ENCODE data around the gene TFEB. TPM values are rescaled to one million over a fixed set of nuclear protein-coding genes. Genes with fewer than 3 reads are reported as not detected.

TFEB gene
- total and polyA plus RNA-seq, 10 of the 15 experiments (the other 5 are each of a cell fraction or from before 2014, with no cell fraction given), result 0.84 to 108 (median 60.8) TPM

- TF ChIP-seq E2F4 (IDR thresholded peaks at IDR 0.05; ENCODE audit: low read depth, low read length) (no peak), NR2F1 (conservative IDR thresholded peaks at IDR 0.05) (no peak)
Measured at GRCh38 chr6:41673704-41674000, 61.8 kb downstream of the TFEB start (continued).

- Histone ChIP-seq H3K9ac (ENCODE audit: control insufficient read depth, insufficient read depth, low read length) (no peak overlapping the region), H3K4me1 (ENCODE audit: control insufficient read depth, insufficient read depth, low read length) (no peaks in the 10 kb centered on the region), H3K27me3 (replicated peaks in 1 of 2; ENCODE audit: control insufficient read depth in 2 of 2, insufficient read depth in 2 of 2, low read length in 1 of 2) (no peaks in the 10 kb centered on the region), H3K36me3 (ENCODE audit: control insufficient read depth in 2 of 2, insufficient read depth in 2 of 2, low read length in 1 of 2) (no peaks in the 10 kb centered on the region), H2AFZ (ENCODE audit: control insufficient read depth, low read depth, low read length) (no peak overlapping the region), H3K9me3 (replicated peaks; ENCODE audit: control insufficient read depth, insufficient read depth, low read length) (no peaks in the 10 kb centered on the region), H3K4me2 (ENCODE audit: control insufficient read depth, insufficient read depth) (no peak overlapping the region), H3K27ac (ENCODE audit: control insufficient read depth, insufficient read depth) (no peak overlapping the region), H3K79me2 (ENCODE audit: control insufficient read depth, insufficient read depth, low read length) (no peaks in the 10 kb centered on the region), H4K20me1 (ENCODE audit: control insufficient read depth, insufficient read depth) (0 out of 2 replicates have a peak, but pooled peaks cover 3% of the 10 kb centered on the region), H3K4me3 (no peak overlapping the region)
- ATAC-seq, result no peak
- ChIA-PET RAD21 (ENCODE audit: unreplicated experiment) (no interaction called here), CTCF (no interaction called here), POLR2A (no interaction called here), SMC1A (ENCODE audit: uncharacterized antibody, unreplicated experiment) (no interaction called here)
- DNase-seq (ENCODE audit: low read depth, low spot score), result no peak
- in situ Hi-C loops (cut with MboI) (no loop called here), intact Hi-C loops (cut with micrococcal nuclease; ENCODE audit: unreplicated experiment) (no loop called here)
- TF ChIP-seq ZNF384 (IDR thresholded peaks at IDR 0.05; ENCODE audit: borderline replicate concordance, low read depth, low read length) (no peak), PRDM15 (CRISPR knock-in tag; IDR thresholded peaks at IDR 0.05) (no peak)
- no TSS peak for BruUV-seq (replicated peaks)
- WGBS (ENCODE audit: insufficient coverage, insufficient replicate concordance, low lambda C conversion rate, missing lambda C conversion rate), result 53% methylated on average over 17 of the region's 17 CpGs
- FAIRE-seq, result no peak
Measured at GRCh38 chr6:41672816-41673703, 62.3 kb downstream of the TFEB start.

Data from GM12878 (cell line).